Heart left ventricle (tissue), 16 donors: ENCODE data around the gene SFTPD. TPM values are rescaled to one million over a fixed set of nuclear protein-coding genes. Genes with fewer than 3 reads are reported as not detected.

Experiments used
- ATAC-seq, 4 donors: fragments of 200-7000 bp; cut with Tn5 transposase; one replicate each; pipeline ENCODE4 v1.9.1; 2020 to 2022; ENCODE audit warnings: moderate library complexity in 4 of 4, mild to moderate bottlenecking in 3 of 4, moderate number of reproducible peaks in 1 of 4
- DNase-seq, 5 donors: peaks; one replicate each; pipeline ENCODE4 v3.0.0-alpha.2; 2020
- H3K27ac ChIP-seq, 12 donors: fragments of 200-600 bp; sonication (generic) in 4 of 12; one replicate each; pipeline versions ENCODE4 v1.5.0 to v1.8.0; 2016 to 2022; ENCODE audit warnings: mild to moderate bottlenecking in 2 of 12
- H3K27me3 ChIP-seq, 9 donors: fragments of 200-600 bp; sonication (generic) in 2 of 9; one replicate each; pipeline versions ENCODE4 v1.5.1 to v1.8.0; 2016 to 2022; ENCODE audit warnings: mild to moderate bottlenecking in 3 of 9
- H3K36me3 ChIP-seq, 9 donors: fragments of 200-600 bp; sonication (generic) in 2 of 9; one replicate each; pipeline versions ENCODE4 v1.5.0 to v1.8.0; 2018 to 2022; ENCODE audit warnings: mild to moderate bottlenecking in 2 of 9
- H3K4me1 ChIP-seq, 12 donors: fragments of 200-600 bp; sonication (generic) in 4 of 12; one replicate each; pipeline versions ENCODE4 v1.5.0 to v1.8.0; 2016 to 2022; ENCODE audit warnings: mild to moderate bottlenecking in 3 of 12
- H3K4me3 ChIP-seq, 12 donors: fragments of 200-600 bp; sonication (generic) in 4 of 12; one replicate each; pipeline versions ENCODE4 v1.5.0 to v1.8.0; 2017 to 2022; ENCODE audit warnings: mild to moderate bottlenecking in 9 of 12, moderate library complexity in 4 of 12
- H3K9me3 ChIP-seq, 12 donors: fragments of 200-600 bp; sonication (generic) in 4 of 12; one replicate each; pipeline versions ENCODE4 v1.5.0 to v1.8.0; 2016 to 2022; ENCODE audit warnings: mild to moderate bottlenecking in 1 of 12
- CTCF ChIP-seq, 12 donors: fragments of 200-600 bp; sonication (generic) in 4 of 12; IDR thresholded peaks; one replicate each; pipeline versions ENCODE4 v1.5.0 to v1.8.0; 2018 to 2022; ENCODE audit warnings: antibody characterized with exemption in 12 of 12, mild to moderate bottlenecking in 5 of 12
- POLR2A ChIP-seq, 2 donors: fragments of 450-650 bp; IDR thresholded peaks; one replicate each; pipeline ENCODE4 v1.6.1; 2017; ENCODE audit warnings: antibody characterized with exemption in 2 of 2, mild to moderate bottlenecking in 2 of 2, moderate library complexity in 2 of 2
- WGBS, 4 donors: extraction: QIAGEN DNeasy Blood & Tissue Kit in 2 of 4; methylation state at CpG; one replicate each; pipeline versions ENCODE4 v1.1.5 to v1.1.7; 2013 to 2018; 5-methylcytosine and 5-hydroxymethylcytosine counted together
- intact Hi-C, 10 donors: fragments of 100-400 bp; cut with DNase I; formaldehyde crosslinking; loops; one replicate each; pipeline versions ENCODE4 v1.11.1 to v1.14.2; 2022
- polyA plus RNA-seq, 2 donors: library from polyadenylated mRNA; stranded (reverse); fragments of 200-250 nt; gene quantifications; one replicate each; pipeline ENCODE4 v1.2.3, GENCODE V29; 2013
- total RNA-seq, 9 donors: library from RNA; depleted of rRNA in 2 of 9; stranded (reverse); fragments of >200 nt in 2 of 9; fragmentation: NEBNext Ultra II Directional in 3 of 9; extraction: Animal tissue kit (Norgen Biotek cat#: 25700) in 3 of 9; gene quantifications; one replicate each; pipeline versions ENCODE4 v1.1.0 to v1.2.4, GENCODE V29; 2016 to 2023
- donor health status: ischemic (EF 13 %, LVEDD 7.1; RV severe dilation, severe dysfunction).
- donor health status: healthy with polysubstance abuse.
- donor health status: DM: no; HTN: yes; CAD: no.
- donor health status: DM: no; HTN: no; CAD: no.
- donor health status: ischemic (EF 25% LVEDD 6.9; RV normal size, moderate dysfunction).
- donor health status: ischemic (EF 25% LVEDD 5.7; RV mildly dilated, moderate dysfunction).
- donor health status: healthy.
- donor health status: DM: yes; HTN: yes; CAD: no.
- donor health status: ischemic (EF 35%, LVEDD 5.7; RV mildly dilated, moderate dysfunction).
- donor health status: nonischemic (EF 11% LVEDD 7.7; RV severe dilation, severe dysfunction).
- donor health status: DM: yes; HTN: yes; CAD: no.
- donor health status: PGD.
- donor health status: ischemic (EF 29% LVEDD 5.4; RV normal size, mild dysfunction).
- donor health status: nonischemic (EF 23%, LVEDD 6.1; RV moderate dilation, normal function).

SFTPD gene
- total and polyA plus RNA-seq, 11 donors, result 0.12 to 1.9 (median 1.0) TPM; not detected in 1

GRCh38 chr10:79930267-79930666 is 18.6 kb downstream of the SFTPD start:
- Histone ChIP-seq H3K27ac (no peak overlapping the region), H3K36me3 (peaks cover 0 to 4% (median 0%) of the 10 kb centered on the region in 9 donors), H3K27me3 (peaks cover 0 to 4% (median 0%) of the 10 kb centered on the region in 9 donors), H3K4me3 (no peak overlapping the region), H3K4me1 (peaks cover 0 to 32% (median 8%) of the 10 kb centered on the region in 12 donors), H3K9me3 (no peaks in the 10 kb centered on the region)
- 52 to 71% (median 64%) methylated on average over 3 to 4 of the region's 4 CpGs for WGBS, 4 donors
- no peak for TF ChIP-seq CTCF (IDR thresholded peaks at IDR 0.05)
- TF ChIP-seq POLR2A (IDR thresholded peaks at IDR 0.05), result no peak
- no peak for ATAC-seq
- no peak for DNase-seq
- intact Hi-C loops, result loop anchor here in 3 of 10 donors (5.0 to 10.0 kb wide), 3 partner anchors 365 to 375 kb away; partner anchors contain the start of gene SFTPA2 (in 2 of the 3)

- peak; percentile 85 to 98 (median 92) for TF ChIP-seq CTCF (IDR thresholded peaks at IDR 0.05)
- no peak for TF ChIP-seq POLR2A (IDR thresholded peaks at IDR 0.05)
- Histone ChIP-seq H3K27ac (no peak overlapping the region), H3K27me3 (peaks cover 0 to 4% (median 0%) of the 10 kb centered on the region in 9 donors), H3K4me1 (peaks cover 0 to 32% (median 8%) of the 10 kb centered on the region in 12 donors), H3K36me3 (peaks cover 0 to 7% (median 0%) of the 10 kb centered on the region in 9 donors), H3K4me3 (no peak overlapping the region), H3K9me3 (no peaks in the 10 kb centered on the region)
- WGBS, 4 donors, result 17 to 24% (median 19%) methylated on average over 12 to 14 of the region's 14 CpGs
- intact Hi-C loops, result loop anchor here in 8 of 10 donors (1.0 to 10.0 kb wide), 8 partner anchors 105 to 391 kb away; partner anchors contain the start of genes NUTM2E (in 3 of the 8) and SFTPA2 (in 3 of the 8)
- DNase-seq (peak; percentile 82 to 90 (median 84)), ATAC-seq (peak; percentile 82 to 92 (median 86))
Observed at GRCh38 chr10:79929409-79929904, 19.4 kb downstream of the SFTPD start.

GRCh38 chr10:79928028-79928583 is 20.8 kb downstream of the SFTPD start:
- TF ChIP-seq POLR2A (IDR thresholded peaks at IDR 0.05) (no peak), CTCF (IDR thresholded peaks at IDR 0.05) (no peak)
- DNase-seq (no peak), ATAC-seq (no peak)
- H3K36me3 ChIP-seq, result peaks cover 0 to 15% (median 0%) of the 10 kb centered on the region in 9 donors
- H3K4me1 ChIP-seq, result peaks cover 0 to 32% (median 8%) of the 10 kb centered on the region in 12 donors
- H3K27ac ChIP-seq, result peak overlapping the region in 4 of 12 donors; percentile 36 to 63 (median 44)
- peaks cover 0 to 4% (median 0%) of the 10 kb centered on the region in 9 donors for H3K27me3 ChIP-seq
- H3K9me3 ChIP-seq, result no peaks in the 10 kb centered on the region
- no peak overlapping the region for H3K4me3 ChIP-seq
- WGBS, 4 donors, result 79 to 93% (median 88%) methylated on average over 6 to 7 of the region's 7 CpGs
- intact Hi-C loops, result loop anchor here in 8 of 10 donors (2.0 to 10.0 kb wide), 7 partner anchors 103 to 389 kb away; partner anchors contain the start of genes NUTM2E (in 3 of the 8) and SFTPA2 (in 3 of the 8)
